Measurements from ENCODE around the gene SIRT6. TPM values are rescaled to one million over a fixed set of nuclear protein-coding genes. Genes with fewer than 3 reads are reported as not detected.
"Not testable (repeated sequence)": the region's sequence is repeated elsewhere in the genome, so short reads cannot be mapped to it uniquely, and the experiment has no call there.

The SIRT6 gene
- polyA plus RNA-seq, 4 donors = 13.9 to 25.3 (median 17.9) TPM

GRCh38 chr19:4139614-4140236 lies 42.6 kb downstream of the SIRT6 start:
- DNase-seq (ENCODE audit: low read depth in 4 of 4, low spot score in 3 of 4) = no peak

DNA sequence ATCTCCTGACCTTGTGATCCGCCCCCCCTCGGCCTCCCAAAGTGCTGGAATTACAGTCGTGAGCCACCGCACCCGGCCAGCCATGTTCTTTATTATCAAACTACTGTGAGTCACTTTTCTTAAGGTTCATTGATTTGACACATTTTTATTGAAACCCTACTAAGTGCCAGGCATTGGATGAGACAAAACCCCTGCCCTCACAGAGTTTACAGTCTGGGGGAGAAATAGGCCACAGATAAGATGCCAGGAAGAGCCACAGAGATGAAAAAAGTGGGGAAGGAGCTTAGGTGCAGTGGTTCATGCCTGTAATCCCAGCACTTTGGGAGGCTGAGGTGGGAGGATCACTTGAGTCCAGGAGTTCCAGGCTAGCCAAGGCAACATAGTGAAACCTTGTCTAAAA lies 43.9 kb downstream of the SIRT6 start:
- no peak for DNase-seq (ENCODE audit: low read depth in 4 of 4, low spot score in 3 of 4)

- no peak for DNase-seq (ENCODE audit: low read depth in 4 of 4, low spot score in 3 of 4)
These were observed 45.7 kb downstream of the SIRT6 start for GRCh38 chr19:4136680-4137088.

GRCh38 chr19:4135386-4135785 lies 47.0 kb downstream of the SIRT6 start:
- not testable (repeated sequence) for DNase-seq (ENCODE audit: low read depth in 4 of 4, low spot score in 3 of 4)

- DNase-seq (ENCODE audit: low read depth in 4 of 4, low spot score in 3 of 4) = no peak
These were observed 48.0 kb downstream of the SIRT6 start for GRCh38 chr19:4134351-4134750.

- no peak for DNase-seq (ENCODE audit: low read depth in 4 of 4, low spot score in 3 of 4)
These were observed 51.5 kb downstream of the SIRT6 start for GRCh38 chr19:4130744-4131438.

DNA sequence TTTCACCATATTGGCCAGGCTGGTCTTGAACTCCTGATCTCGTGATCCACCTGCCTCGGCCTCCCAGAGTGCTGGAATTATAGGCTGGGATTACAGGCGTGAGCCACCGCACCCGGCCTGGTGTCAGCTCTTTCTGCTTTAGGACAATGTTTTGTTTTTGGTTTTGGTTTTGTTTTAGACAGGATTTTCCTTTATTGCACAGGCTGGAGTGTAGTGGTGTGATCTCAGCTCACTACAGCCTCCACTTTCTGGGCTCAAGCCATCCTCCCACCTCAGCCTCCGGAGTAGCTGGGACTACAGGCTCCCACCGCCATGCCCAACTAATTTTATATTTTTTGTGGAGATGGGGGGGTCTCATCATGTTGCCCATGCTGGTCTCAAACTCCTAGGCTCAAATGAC lies 53.3 kb downstream of the SIRT6 start:
- not testable (repeated sequence) for DNase-seq (ENCODE audit: low read depth in 4 of 4, low spot score in 3 of 4)

DNA sequence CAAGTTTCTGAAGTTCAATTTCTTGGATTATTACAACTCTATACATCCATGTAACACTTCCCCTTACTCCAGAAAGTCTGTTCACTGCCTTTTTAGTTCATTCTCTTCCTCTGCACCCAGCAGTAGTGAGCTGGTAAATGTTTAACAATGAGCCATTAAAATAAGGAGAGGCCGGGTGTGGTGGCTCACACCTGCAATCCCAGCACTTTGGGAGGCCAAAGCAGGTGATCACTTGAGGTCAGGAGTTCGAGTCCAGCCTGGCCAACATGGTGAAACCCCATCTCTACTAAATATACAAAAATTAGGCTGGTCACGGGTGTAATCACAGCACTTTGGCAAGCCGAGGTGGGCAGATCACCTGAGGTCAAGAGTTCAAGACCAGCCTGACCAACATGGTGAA lies 55.0 kb downstream of the SIRT6 start:
- not testable (repeated sequence) for DNase-seq (ENCODE audit: low read depth in 4 of 4, low spot score in 3 of 4)

- no peak for DNase-seq (ENCODE audit: low read depth in 4 of 4, low spot score in 3 of 4)
These were observed 57.7 kb downstream of the SIRT6 start for GRCh38 chr19:4124638-4125037.

Other genes with a start within 250 kb of the SIRT6 start
- under 1 TPM in 1 of 4 donors, not detected in 3; 0.37 TPM for gene NMRK2, start 249.5 kb downstream of the SIRT6 start, polyA plus RNA-seq (ENCODE audit: insufficient read length in 4 of 4)
- gene DAPK3, start 211.5 kb downstream of the SIRT6 start, polyA plus RNA-seq (ENCODE audit: insufficient read length in 4 of 4) = 10 to 100 TPM; 36.6 to 48.0 (median 40.4) TPM
- 1,000 to 10,000 TPM; 1,527 to 1,864 (median 1,619) TPM for gene EEF2, start 197.1 kb downstream of the SIRT6 start, polyA plus RNA-seq (ENCODE audit: insufficient read length in 4 of 4)
- gene PIAS4, start 174.8 kb downstream of the SIRT6 start, polyA plus RNA-seq (ENCODE audit: insufficient read length in 4 of 4) = 10 to 100 TPM; 25.4 to 37.8 (median 34.0) TPM
- 10 to 100 TPM in 1 of 4 donors, 1 to 10 TPM in 3; 7.3 to 14.7 (median 8.5) TPM for gene ZBTB7A, start 115.7 kb downstream of the SIRT6 start, polyA plus RNA-seq (ENCODE audit: insufficient read length in 4 of 4)
- 100 to 1,000 TPM in 2 of 4 donors, 10 to 100 TPM in 2; 92.8 to 140 (median 98.7) TPM for gene MAP2K2, start 58.4 kb downstream of the SIRT6 start, polyA plus RNA-seq (ENCODE audit: insufficient read length in 4 of 4)
- 1 to 10 TPM in 2 of 4 donors, under 1 TPM in 2; 0.37 to 1.2 (median 0.79) TPM for gene CREB3L3, start 28.9 kb downstream of the SIRT6 start, polyA plus RNA-seq (ENCODE audit: insufficient read length in 4 of 4)
- gene ANKRD24, start 126 bp upstream of the SIRT6 start, polyA plus RNA-seq (ENCODE audit: insufficient read length in 4 of 4) = 1 to 10 TPM in 3 of 4 donors, under 1 TPM in 1; 0.83 to 2.0 (median 1.4) TPM
- gene EBI3, start 47.0 kb upstream of the SIRT6 start, polyA plus RNA-seq (ENCODE audit: insufficient read length in 4 of 4) = under 1 TPM; 0.22 to 0.72 (median 0.36) TPM
- 10 to 100 TPM; 16.9 to 23.9 (median 20.1) TPM for gene YJU2, start 64.5 kb upstream of the SIRT6 start, polyA plus RNA-seq (ENCODE audit: insufficient read length in 4 of 4)
- gene SHD, start 96.7 kb upstream of the SIRT6 start, polyA plus RNA-seq (ENCODE audit: insufficient read length in 4 of 4) = 1 to 10 TPM; 1.8 to 5.7 (median 3.1) TPM
- gene TMIGD2, start 119.8 kb upstream of the SIRT6 start, polyA plus RNA-seq (ENCODE audit: insufficient read length in 4 of 4) = under 1 TPM in 3 of 4 donors, not detected in 1; 0.21 to 0.56 (median 0.43) TPM
- gene FSD1, start 122.0 kb upstream of the SIRT6 start, polyA plus RNA-seq (ENCODE audit: insufficient read length in 4 of 4) = 1 to 10 TPM; 2.8 to 8.8 (median 5.4) TPM
- gene STAP2, start 156.3 kb upstream of the SIRT6 start, polyA plus RNA-seq (ENCODE audit: insufficient read length in 4 of 4) = 10 to 100 TPM; 12.5 to 40.1 (median 18.0) TPM
- gene MPND, start 161.0 kb upstream of the SIRT6 start, polyA plus RNA-seq (ENCODE audit: insufficient read length in 4 of 4) = 10 to 100 TPM; 14.1 to 30.4 (median 20.5) TPM
- 10 to 100 TPM; 56.1 to 77.6 (median 72.3) TPM for gene SH3GL1, start 218.0 kb upstream of the SIRT6 start, polyA plus RNA-seq (ENCODE audit: insufficient read length in 4 of 4)
- gene CHAF1A, start 220.1 kb upstream of the SIRT6 start, polyA plus RNA-seq (ENCODE audit: insufficient read length in 4 of 4) = 10 to 100 TPM; 19.0 to 25.5 (median 22.8) TPM